Raji (cell line): ENCODE data around the gene GID4.

ENCODE experiments used
- POLR2A ChIP-seq: IDR thresholded peaks from 2 replicates; pipeline ENCODE4 v1.6.1; 2011; ENCODE audit warnings: low read depth, low read length, control low read depth; ENCODE audit not compliant: insufficient read depth

The GID4 gene

DNA sequence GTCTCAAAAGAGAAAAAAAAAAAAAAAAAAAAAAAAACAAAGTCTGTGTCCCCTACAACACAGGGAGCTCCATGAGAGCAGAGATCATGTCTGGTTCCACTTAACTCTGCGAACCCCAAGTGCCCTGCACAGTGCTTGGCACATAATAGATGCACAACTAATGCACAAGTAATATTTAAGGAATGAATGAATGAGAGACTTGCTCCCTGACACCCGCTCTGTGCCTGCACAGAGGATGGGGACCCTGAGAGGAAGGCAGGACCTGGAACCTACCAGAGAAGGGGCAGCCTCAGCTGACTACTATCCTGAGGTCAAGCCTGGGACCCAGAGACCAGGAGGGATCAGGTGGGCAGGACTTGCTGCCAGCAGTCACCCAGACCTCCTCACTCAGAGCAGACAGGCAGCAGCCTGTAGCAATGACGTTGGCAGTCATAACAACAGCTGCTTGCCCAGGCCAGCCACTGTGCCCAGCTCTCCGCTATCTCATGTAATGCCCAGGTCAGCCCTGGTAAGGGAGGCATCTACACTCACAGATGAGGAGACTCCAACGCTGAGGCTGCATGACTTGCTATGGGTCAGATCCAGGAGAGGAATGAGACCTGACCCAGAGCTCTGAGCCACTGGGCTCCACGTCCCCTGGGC lies 72.2 kb downstream of the GID4 start:
- no peak for TF ChIP-seq POLR2A

GRCh38 chr17:18115517-18115916 lies 76.3 kb downstream of the GID4 start:
- TF ChIP-seq POLR2A: no peak

DNA sequence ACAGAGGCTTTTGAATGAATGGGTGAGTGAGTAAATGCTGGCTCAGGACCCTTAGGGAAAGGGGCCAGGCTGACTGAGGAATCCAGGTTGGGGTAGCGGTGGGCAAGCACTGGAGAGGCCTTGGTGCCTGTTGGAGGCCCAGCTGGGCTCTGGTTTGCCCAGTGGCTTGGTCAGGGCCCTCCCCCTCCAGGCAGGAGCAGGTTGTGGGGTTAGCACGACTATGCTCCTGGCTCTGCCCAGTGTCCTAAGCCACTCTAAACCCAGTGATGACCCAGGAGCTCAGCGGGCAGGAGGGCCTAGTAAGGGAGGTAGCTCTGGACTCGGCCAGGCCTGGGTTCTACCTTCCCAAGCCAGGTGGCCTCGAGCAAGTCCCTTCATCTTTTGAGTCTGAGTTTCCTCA lies 76.9 kb downstream of the GID4 start:
- TF ChIP-seq POLR2A: no peak

GRCh38 chr17:18117533-18117932 lies 78.3 kb downstream of the GID4 start:
- no peak for TF ChIP-seq POLR2A
